Ascending aorta (tissue), 2 donors: ENCODE measurements around the gene CCDC182. TPM values are rescaled to one million over a fixed set of nuclear protein-coding genes. Genes with fewer than 3 reads are reported as not detected.

Experiments
- DNase-seq, 2 donors: peaks; one replicate each; pipeline ENCODE4 v3.0.0-alpha.2; 2019; ENCODE audit warnings: low spot score in 2 of 2
- H3K27ac ChIP-seq, 2 donors: fragments of 200-600 bp; sonication (generic); one replicate each; pipeline ENCODE4 v1.5.1; 2016 to 2017; ENCODE audit warnings: mild to moderate bottlenecking in 1 of 2
- H3K27me3 ChIP-seq: fragments of 200-600 bp; sonication (generic); one replicate; pipeline ENCODE4 v1.5.1; 2017
- H3K36me3 ChIP-seq, 2 donors: fragments of 200-600 bp; sonication (generic); one replicate each; pipeline ENCODE4 v1.5.1; 2016
- H3K4me1 ChIP-seq, 2 donors: fragments of 200-600 bp; sonication (generic); one replicate each; pipeline ENCODE4 v1.5.1; 2016 to 2017; ENCODE audit warnings: mild to moderate bottlenecking in 1 of 2
- H3K4me3 ChIP-seq, 2 donors: fragments of 200-600 bp; sonication (generic); one replicate each; pipeline ENCODE4 v1.5.1; 2016 to 2017; ENCODE audit warnings: mild to moderate bottlenecking in 1 of 2
- H3K9me3 ChIP-seq, 2 donors: fragments of 200-600 bp; sonication (generic); one replicate each; pipeline ENCODE4 v1.5.1; 2016
- intact Hi-C: fragments of 100-400 bp; cut with DNase I; formaldehyde crosslinking; loops from one replicate; pipeline ENCODE4 v1.15.1; 2023
- total RNA-seq: library from RNA; depleted of rRNA; stranded (reverse); fragments of >200 nt; gene quantifications from one replicate; pipeline ENCODE4 v1.1.0, GENCODE V29; 2016
- TF ChIP-seq, protein P1 (sequence below), 3 experiments: fragments of 200-600 bp in 2 of 3; fragments of 450-650 bp in 1 of 3; sonication (generic) in 2 of 3; IDR thresholded peaks; one replicate each; pipeline ENCODE4 v1.5.1; 2016 to 2019; ENCODE audit warnings: antibody characterized with exemption in 3 of 3, mild to moderate bottlenecking in 1 of 3, moderate library complexity in 1 of 3

Gene CCDC182
- not detected for total RNA-seq

DNA sequence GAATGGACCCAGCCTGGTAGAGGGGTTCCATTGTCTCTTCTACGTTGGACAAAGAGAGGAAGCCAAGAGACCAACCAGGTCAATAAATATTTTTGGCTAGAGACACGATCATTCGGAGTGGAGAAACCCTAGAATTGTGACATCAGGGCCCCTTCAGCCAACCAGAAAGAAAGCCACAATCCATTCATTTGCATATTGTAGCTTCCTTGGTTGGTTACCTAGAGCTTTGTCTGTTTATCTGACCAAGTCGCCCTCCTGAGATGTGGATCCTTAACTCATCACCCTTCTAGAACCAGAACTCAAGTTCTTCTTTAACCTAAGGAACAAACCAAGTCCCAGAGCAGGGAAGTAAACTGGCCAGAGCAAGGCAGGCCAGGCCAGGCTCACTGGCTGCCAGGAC is at the start of gene CCDC182:
Gene CCDC182, minus strand, starts transcription at position 58 of the 400 bp plus-strand sequence. Its CDS starts 27 bp downstream, at position 31.
- Histone ChIP-seq H3K4me3 (no peak within 1 kb of the TSS), H3K9me3 (no peaks in the 10 kb centered on the region), H3K27ac (no peak within 1 kb of the TSS), H3K4me1 (no peaks in the 10 kb centered on the region), H3K36me3 (no peaks in the 10 kb centered on the region), H3K27me3 (no peaks in the 10 kb centered on the region)
- TF ChIP-seq, protein P1, sequence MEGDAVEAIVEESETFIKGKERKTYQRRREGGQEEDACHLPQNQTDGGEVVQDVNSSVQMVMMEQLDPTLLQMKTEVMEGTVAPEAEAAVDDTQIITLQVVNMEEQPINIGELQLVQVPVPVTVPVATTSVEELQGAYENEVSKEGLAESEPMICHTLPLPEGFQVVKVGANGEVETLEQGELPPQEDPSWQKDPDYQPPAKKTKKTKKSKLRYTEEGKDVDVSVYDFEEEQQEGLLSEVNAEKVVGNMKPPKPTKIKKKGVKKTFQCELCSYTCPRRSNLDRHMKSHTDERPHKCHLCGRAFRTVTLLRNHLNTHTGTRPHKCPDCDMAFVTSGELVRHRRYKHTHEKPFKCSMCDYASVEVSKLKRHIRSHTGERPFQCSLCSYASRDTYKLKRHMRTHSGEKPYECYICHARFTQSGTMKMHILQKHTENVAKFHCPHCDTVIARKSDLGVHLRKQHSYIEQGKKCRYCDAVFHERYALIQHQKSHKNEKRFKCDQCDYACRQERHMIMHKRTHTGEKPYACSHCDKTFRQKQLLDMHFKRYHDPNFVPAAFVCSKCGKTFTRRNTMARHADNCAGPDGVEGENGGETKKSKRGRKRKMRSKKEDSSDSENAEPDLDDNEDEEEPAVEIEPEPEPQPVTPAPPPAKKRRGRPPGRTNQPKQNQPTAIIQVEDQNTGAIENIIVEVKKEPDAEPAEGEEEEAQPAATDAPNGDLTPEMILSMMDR (IDR thresholded peaks at IDR 0.05): no peak
- DNase-seq: no peak
- intact Hi-C loops: no loop called here

DNA sequence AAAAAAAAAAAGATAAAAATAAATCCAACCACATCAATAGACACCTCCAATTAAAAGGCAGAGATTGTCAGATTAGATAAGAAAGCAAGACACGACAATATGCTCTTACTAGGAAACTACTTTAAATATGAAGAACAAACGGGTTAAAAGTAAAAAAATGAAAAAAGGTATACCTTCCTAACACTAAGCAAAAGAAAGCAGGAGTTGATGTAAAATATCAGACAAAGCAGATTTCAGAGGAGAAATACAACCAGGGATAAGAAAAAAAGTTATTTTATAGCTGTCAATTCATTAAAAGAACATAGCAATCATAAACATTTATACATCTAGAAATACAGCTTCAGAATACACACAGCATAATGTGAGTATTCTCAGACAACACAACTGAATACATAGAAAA is 49.7 kb upstream of the CCDC182 start:
- TF ChIP-seq, protein P1 (IDR thresholded peaks at IDR 0.05): no peak
- Histone ChIP-seq H3K9me3 (no peaks in the 10 kb centered on the region), H3K27ac (no peak overlapping the region), H3K4me1 (no peaks in the 10 kb centered on the region), H3K4me3 (no peak overlapping the region), H3K27me3 (no peaks in the 10 kb centered on the region), H3K36me3 (no peaks in the 10 kb centered on the region)
- intact Hi-C loops: no loop called here
- no peak for DNase-seq

DNA sequence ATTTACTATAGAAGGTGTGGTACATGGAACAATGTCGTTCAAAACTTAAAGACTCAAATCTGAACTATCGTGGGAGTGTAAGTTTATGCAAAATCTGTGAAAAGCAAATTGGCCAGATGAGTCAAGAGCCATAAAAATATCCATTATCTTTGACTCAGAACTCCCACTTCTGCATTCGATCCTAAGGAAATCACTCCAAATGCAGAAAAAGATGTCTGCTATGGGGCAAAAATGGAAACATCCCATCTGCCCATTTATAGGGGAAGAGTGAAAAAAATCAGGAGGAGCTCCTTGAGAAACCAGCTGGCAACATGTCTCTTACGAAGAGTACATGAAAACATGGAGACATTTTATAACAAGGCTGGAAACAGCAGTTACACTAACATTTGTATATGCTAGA is 43.6 kb upstream of the CCDC182 start:
- intact Hi-C loops: no loop called here
- H3K27ac ChIP-seq: no peak overlapping the region
- H3K4me3 ChIP-seq: no peak overlapping the region

DNA sequence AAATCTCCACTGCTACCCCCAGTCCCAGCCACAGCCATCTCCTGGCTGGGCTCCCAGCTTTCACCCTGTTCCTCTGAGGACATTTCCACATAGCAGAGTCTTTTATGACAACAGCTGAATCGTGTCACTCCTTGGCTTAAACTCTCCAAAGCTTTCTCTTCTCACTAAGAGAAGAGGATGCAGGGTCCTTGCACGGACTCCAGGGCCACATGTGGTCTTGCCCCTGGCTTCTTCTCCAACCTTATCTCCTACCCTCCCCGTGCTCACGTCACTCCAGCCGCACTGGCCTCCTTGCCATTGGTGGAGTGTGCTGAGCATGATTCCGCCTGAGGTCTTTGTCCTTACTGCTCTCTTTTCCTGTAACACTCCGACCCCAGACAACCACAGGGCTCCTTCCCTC is 39.9 kb upstream of the CCDC182 start:
- no peaks in the 10 kb centered on the region for H3K9me3 ChIP-seq
- TF ChIP-seq, protein P1 (IDR thresholded peaks at IDR 0.05): no peak
- DNase-seq: no peak
- no peak overlapping the region for H3K4me3 ChIP-seq
- no peaks in the 10 kb centered on the region for H3K36me3 ChIP-seq
- intact Hi-C loops: no loop called here
- H3K4me1 ChIP-seq: peaks cover 0 to 6% of the 10 kb centered on the region in 2 donors
- H3K27me3 ChIP-seq: no peaks in the 10 kb centered on the region
- H3K27ac ChIP-seq: no peak overlapping the region

More for the DNA sequence above, 43.6 kb upstream of the CCDC182 start:
- H3K9me3 ChIP-seq: no peaks in the 10 kb centered on the region
- H3K4me1 ChIP-seq: no peaks in the 10 kb centered on the region
- TF ChIP-seq, protein P1 (IDR thresholded peaks at IDR 0.05): no peak
- DNase-seq: no peak
- no peaks in the 10 kb centered on the region for H3K27me3 ChIP-seq
- H3K36me3 ChIP-seq: no peaks in the 10 kb centered on the region

DNA sequence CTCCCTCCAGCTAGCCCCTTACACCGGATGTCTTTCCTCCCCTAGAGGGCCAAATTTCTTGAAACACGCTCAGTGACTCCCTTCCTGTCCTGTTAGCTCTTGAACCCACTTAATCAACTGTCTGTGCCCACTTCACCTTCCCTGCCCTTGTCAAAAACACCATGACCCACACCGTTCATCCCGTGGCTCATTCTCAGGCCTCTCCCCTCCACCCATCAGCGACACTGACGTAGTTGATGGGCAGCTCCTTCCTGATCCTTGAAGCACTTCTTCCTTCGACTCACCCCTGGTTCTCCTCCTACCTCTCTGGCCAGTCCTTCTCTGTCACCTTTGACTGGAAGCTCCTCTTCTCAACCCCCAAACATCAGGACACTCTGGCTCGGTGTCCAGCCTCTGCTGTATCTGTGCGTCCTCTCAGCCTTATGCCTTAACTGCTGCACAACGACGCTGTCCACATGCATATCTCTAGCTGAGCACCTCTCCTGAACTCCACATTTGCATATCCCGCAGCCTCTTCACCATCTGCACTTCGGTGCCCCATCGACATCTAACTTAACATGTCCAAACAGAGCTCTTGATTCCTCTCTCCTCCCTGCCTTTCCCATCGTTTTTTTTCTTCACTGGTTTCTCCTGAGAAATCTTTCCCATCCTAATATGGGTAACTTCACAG is 39.3 kb upstream of the CCDC182 start:
- intact Hi-C loops: no loop called here
- Histone ChIP-seq H3K27me3 (no peaks in the 10 kb centered on the region), H3K4me1 (peaks cover 0 to 6% of the 10 kb centered on the region in 2 donors), H3K4me3 (no peak overlapping the region), H3K27ac (no peak overlapping the region), H3K9me3 (no peaks in the 10 kb centered on the region), H3K36me3 (no peaks in the 10 kb centered on the region)
- TF ChIP-seq, protein P1 (IDR thresholded peaks at IDR 0.05): no peak
- DNase-seq: no peak
